ENCODE data around the gene ATCAY.

ATCAY gene

GRCh38 chr19:3880471-3881271 is at the start of gene ATCAY:
Gene ATCAY, plus strand, starts transcription at chr19:3880685. Its CDS starts 5,083 bp downstream, at chr19:3885768.
- Histone ChIP-seq H3K27ac (ENCODE audit: low read length) (no peak within 1 kb of the TSS), H3K4me3 (ENCODE audit: low read length) (peak within 1 kb of the TSS; percentile 74), H3K36me3 (ENCODE audit: insufficient read depth, low read depth, low read length) (no peaks in the 10 kb centered on the region), H3K9me3 (ENCODE audit: insufficient read depth, low read depth, low read length) (no peaks in the 10 kb centered on the region), H3K27me3 (ENCODE audit: insufficient read depth, low read length) (peaks cover 23% of the 10 kb centered on the region), H3K4me1 (ENCODE audit: insufficient read depth, low read length) (no peaks in the 10 kb centered on the region), H3K9ac (ENCODE audit: low read depth, low read length) (peak within 1 kb of the TSS; percentile 36; the same call in 1 of the 2 replicates)

- Histone ChIP-seq H3K9me3 (ENCODE audit: insufficient read depth, low read depth, low read length) (no peaks in the 10 kb centered on the region), H3K27me3 (ENCODE audit: insufficient read depth, low read length) (no peaks in the 10 kb centered on the region), H3K4me3 (ENCODE audit: low read length) (no peak overlapping the region), H3K4me1 (ENCODE audit: insufficient read depth, low read length) (no peaks in the 10 kb centered on the region), H3K27ac (ENCODE audit: low read length) (no peak overlapping the region), H3K9ac (ENCODE audit: low read depth, low read length) (no peak overlapping the region), H3K36me3 (ENCODE audit: insufficient read depth, low read depth, low read length) (no peaks in the 10 kb centered on the region)
Observed at GRCh38 chr19:3831601-3832000, 48.9 kb upstream of the ATCAY start.

GRCh38 chr19:3832001-3832400 is 48.5 kb upstream of the ATCAY start:
- Histone ChIP-seq H3K27me3 (ENCODE audit: insufficient read depth, low read length) (no peaks in the 10 kb centered on the region), H3K4me3 (ENCODE audit: low read length) (no peak overlapping the region), H3K9ac (ENCODE audit: low read depth, low read length) (no peak overlapping the region), H3K9me3 (ENCODE audit: insufficient read depth, low read depth, low read length) (no peaks in the 10 kb centered on the region), H3K36me3 (ENCODE audit: insufficient read depth, low read depth, low read length) (no peaks in the 10 kb centered on the region), H3K27ac (ENCODE audit: low read length) (no peak overlapping the region), H3K4me1 (ENCODE audit: insufficient read depth, low read length) (no peaks in the 10 kb centered on the region)

- Histone ChIP-seq H3K36me3 (ENCODE audit: insufficient read depth, low read depth, low read length) (no peaks in the 10 kb centered on the region), H3K4me3 (ENCODE audit: low read length) (no peak overlapping the region), H3K9ac (ENCODE audit: low read depth, low read length) (no peak overlapping the region; the same call in 1 of the 2 replicates), H3K27ac (ENCODE audit: low read length) (no peak overlapping the region), H3K27me3 (ENCODE audit: insufficient read depth, low read length) (no peaks in the 10 kb centered on the region), H3K4me1 (ENCODE audit: insufficient read depth, low read length) (no peaks in the 10 kb centered on the region), H3K9me3 (ENCODE audit: insufficient read depth, low read depth, low read length) (peaks cover 8% of the 10 kb centered on the region; the same call in 1 of the 2 replicates)
Observed at GRCh38 chr19:3833578-3834348, 46.7 kb upstream of the ATCAY start.

GRCh38 chr19:3834349-3835054 is 46.0 kb upstream of the ATCAY start:
- Histone ChIP-seq H3K4me3 (ENCODE audit: low read length) (no peak overlapping the region), H3K4me1 (ENCODE audit: insufficient read depth, low read length) (no peaks in the 10 kb centered on the region), H3K36me3 (ENCODE audit: insufficient read depth, low read depth, low read length) (no peaks in the 10 kb centered on the region), H3K9me3 (ENCODE audit: insufficient read depth, low read depth, low read length) (peaks cover 8% of the 10 kb centered on the region; the same call in 1 of the 2 replicates), H3K27me3 (ENCODE audit: insufficient read depth, low read length) (no peaks in the 10 kb centered on the region), H3K9ac (ENCODE audit: low read depth, low read length) (no peak overlapping the region), H3K27ac (ENCODE audit: low read length) (no peak overlapping the region)

- Histone ChIP-seq H3K4me1 (ENCODE audit: insufficient read depth, low read length) (no peaks in the 10 kb centered on the region), H3K4me3 (ENCODE audit: low read length) (no peak overlapping the region), H3K27me3 (ENCODE audit: insufficient read depth, low read length) (no peaks in the 10 kb centered on the region), H3K9ac (ENCODE audit: low read depth, low read length) (no peak overlapping the region), H3K27ac (ENCODE audit: low read length) (no peak overlapping the region), H3K36me3 (ENCODE audit: insufficient read depth, low read depth, low read length) (no peaks in the 10 kb centered on the region), H3K9me3 (ENCODE audit: insufficient read depth, low read depth, low read length) (peaks cover 8% of the 10 kb centered on the region; the same call in 1 of the 2 replicates)
Observed at GRCh38 chr19:3835055-3835435, 45.4 kb upstream of the ATCAY start.

GRCh38 chr19:3836887-3837286 is 43.6 kb upstream of the ATCAY start:
- no peak overlapping the region for H3K27ac ChIP-seq (ENCODE audit: low read length)
- H3K4me1 ChIP-seq (ENCODE audit: insufficient read depth, low read length), result no peaks in the 10 kb centered on the region
- peaks cover 8% of the 10 kb centered on the region; the same call in 1 of the 2 replicates for H3K9me3 ChIP-seq (ENCODE audit: insufficient read depth, low read depth, low read length)
- no peaks in the 10 kb centered on the region for H3K36me3 ChIP-seq (ENCODE audit: insufficient read depth, low read depth, low read length)
- no peak overlapping the region for H3K9ac ChIP-seq (ENCODE audit: low read depth, low read length)
- no peaks in the 10 kb centered on the region for H3K27me3 ChIP-seq (ENCODE audit: insufficient read depth, low read length)
- H3K4me3 ChIP-seq (ENCODE audit: low read length), result no peak overlapping the region

- Histone ChIP-seq H3K4me1 (ENCODE audit: insufficient read depth, low read length) (no peaks in the 10 kb centered on the region), H3K27me3 (ENCODE audit: insufficient read depth, low read length) (no peaks in the 10 kb centered on the region), H3K9ac (ENCODE audit: low read depth, low read length) (no peak overlapping the region), H3K27ac (ENCODE audit: low read length) (no peak overlapping the region), H3K36me3 (ENCODE audit: insufficient read depth, low read depth, low read length) (no peaks in the 10 kb centered on the region), H3K9me3 (ENCODE audit: insufficient read depth, low read depth, low read length) (peaks cover 8% of the 10 kb centered on the region; the same call in 1 of the 2 replicates), H3K4me3 (ENCODE audit: low read length) (no peak overlapping the region)
Observed at GRCh38 chr19:3837332-3837731, 43.2 kb upstream of the ATCAY start.

- Histone ChIP-seq H3K9me3 (ENCODE audit: insufficient read depth, low read depth, low read length) (peaks cover 8% of the 10 kb centered on the region; the same call in 1 of the 2 replicates), H3K27ac (ENCODE audit: low read length) (no peak overlapping the region), H3K4me3 (ENCODE audit: low read length) (no peak overlapping the region), H3K27me3 (ENCODE audit: insufficient read depth, low read length) (no peaks in the 10 kb centered on the region), H3K36me3 (ENCODE audit: insufficient read depth, low read depth, low read length) (no peaks in the 10 kb centered on the region), H3K9ac (ENCODE audit: low read depth, low read length) (no peak overlapping the region), H3K4me1 (ENCODE audit: insufficient read depth, low read length) (no peaks in the 10 kb centered on the region)
Observed at GRCh38 chr19:3837922-3838321, 42.6 kb upstream of the ATCAY start.

GRCh38 chr19:3838661-3839060 is 41.8 kb upstream of the ATCAY start:
- H3K9ac ChIP-seq (ENCODE audit: low read depth, low read length), result no peak overlapping the region
- no peaks in the 10 kb centered on the region for H3K36me3 ChIP-seq (ENCODE audit: insufficient read depth, low read depth, low read length)
- H3K27me3 ChIP-seq (ENCODE audit: insufficient read depth, low read length), result no peaks in the 10 kb centered on the region

GRCh38 chr19:3839941-3840340 is 40.5 kb upstream of the ATCAY start:
- Histone ChIP-seq H3K27ac (ENCODE audit: low read length) (no peak overlapping the region), H3K9me3 (ENCODE audit: insufficient read depth, low read depth, low read length) (peaks cover 8% of the 10 kb centered on the region; the same call in 1 of the 2 replicates), H3K9ac (ENCODE audit: low read depth, low read length) (no peak overlapping the region), H3K4me1 (ENCODE audit: insufficient read depth, low read length) (no peaks in the 10 kb centered on the region), H3K27me3 (ENCODE audit: insufficient read depth, low read length) (no peaks in the 10 kb centered on the region), H3K4me3 (ENCODE audit: low read length) (no peak overlapping the region), H3K36me3 (ENCODE audit: insufficient read depth, low read depth, low read length) (no peaks in the 10 kb centered on the region)

More at GRCh38 chr19:3838661-3839060, 41.8 kb upstream of the ATCAY start:
- Histone ChIP-seq H3K9me3 (ENCODE audit: insufficient read depth, low read depth, low read length) (peaks cover 8% of the 10 kb centered on the region; the same call in 1 of the 2 replicates), H3K27ac (ENCODE audit: low read length) (no peak overlapping the region), H3K4me3 (ENCODE audit: low read length) (no peak overlapping the region), H3K4me1 (ENCODE audit: insufficient read depth, low read length) (no peaks in the 10 kb centered on the region)
